HL-60 (cell line): ENCODE data around the gene LAMTOR2.

Experiments used
- DNase-seq, 2 experiments: peaks; one replicate each; pipeline ENCODE4 v3.0.0-alpha.2; 2010 to 2020; ENCODE audit warnings: low read depth in 1 of 2, low spot score in 1 of 2
- H3K27ac ChIP-seq: fragments of 250-450 bp; sonication (Bioruptor Pico); replicated peaks from 2 replicates; pipeline ENCODE4 v1.5.1; 2020; ENCODE audit warnings: mild to moderate bottlenecking, moderate library complexity
- H3K27me3 ChIP-seq: fragments of 250-450 bp; sonication (Bioruptor Pico); 2 replicates; pipeline ENCODE4 v1.5.1; 2021; ENCODE audit warnings: mild to moderate bottlenecking, moderate library complexity; ENCODE audit not compliant: insufficient read depth, poor library complexity, severe bottlenecking
- H3K4me3 ChIP-seq: replicated peaks from 2 replicates; pipeline ENCODE4 v1.5.1; 2011; ENCODE audit warnings: mild to moderate bottlenecking, control low read depth, low read length; ENCODE audit not compliant: insufficient read depth
- CTCF ChIP-seq: IDR thresholded peaks from one replicate; pipeline ENCODE4 v1.5.1; 2011; ENCODE audit warnings: low read length, control low read depth, inconsistent platforms; ENCODE audit not compliant: insufficient read depth
- GABPA ChIP-seq: IDR thresholded peaks from 2 replicates; pipeline ENCODE4 v1.6.1; 2012; ENCODE audit warnings: low read depth
- POLR2AphosphoS5 ChIP-seq: IDR thresholded peaks from 2 replicates; pipeline ENCODE4 v1.6.1; 2012; ENCODE audit warnings: low read depth
- REST ChIP-seq: IDR thresholded peaks from 2 replicates; pipeline ENCODE4 v1.6.1; 2012; ENCODE audit warnings: low read depth; ENCODE audit not compliant: insufficient replicate concordance
- SPI1 ChIP-seq: IDR thresholded peaks from 2 replicates; pipeline ENCODE4 v1.6.1; 2012; ENCODE audit warnings: low read depth, mild to moderate bottlenecking, borderline replicate concordance

The LAMTOR2 gene

GRCh38 chr1:156064615-156065014 is 10.0 kb downstream of the LAMTOR2 start:
- no peaks in the 10 kb centered on the region for H3K27me3 ChIP-seq
- H3K4me3 ChIP-seq, result no peak overlapping the region
- no peak for DNase-seq
- no peak overlapping the region for H3K27ac ChIP-seq
- TF ChIP-seq GABPA, result no peak
- TF ChIP-seq POLR2AphosphoS5, result no peak
- TF ChIP-seq SPI1, result no peak
- TF ChIP-seq CTCF, result no peak
- TF ChIP-seq REST, result no peak

- DNase-seq, result no peak
- Histone ChIP-seq H3K27me3 (no peaks in the 10 kb centered on the region), H3K4me3 (no peak overlapping the region), H3K27ac (no peak overlapping the region)
- TF ChIP-seq CTCF, result no peak
- no peak for TF ChIP-seq POLR2AphosphoS5
- TF ChIP-seq REST, result no peak
- no peak for TF ChIP-seq SPI1
- TF ChIP-seq GABPA, result no peak
These were observed 10.6 kb downstream of the LAMTOR2 start for GRCh38 chr1:156065212-156065611.

GRCh38 chr1:156065871-156066270 is 11.3 kb downstream of the LAMTOR2 start:
- no peak overlapping the region for H3K4me3 ChIP-seq

More at GRCh38 chr1:156065871-156066270, 11.3 kb downstream of the LAMTOR2 start:
- Histone ChIP-seq H3K27ac (no peak overlapping the region), H3K27me3 (no peaks in the 10 kb centered on the region)
- TF ChIP-seq SPI1 (no peak), POLR2AphosphoS5 (no peak), GABPA (no peak), REST (no peak), CTCF (no peak)
- no peak for DNase-seq
